NCI-H146 (cell line): ENCODE measurements around the gene INF2.
"Not testable (repeated sequence)": the region's sequence is repeated elsewhere in the genome, so short reads cannot be mapped to it uniquely, and the experiment has no call there.

Experiments used
- DNase-seq: peaks from one replicate; lab custom pipeline; 2025; lab: John Stamatoyannopoulos, UW

The INF2 gene

DNA sequence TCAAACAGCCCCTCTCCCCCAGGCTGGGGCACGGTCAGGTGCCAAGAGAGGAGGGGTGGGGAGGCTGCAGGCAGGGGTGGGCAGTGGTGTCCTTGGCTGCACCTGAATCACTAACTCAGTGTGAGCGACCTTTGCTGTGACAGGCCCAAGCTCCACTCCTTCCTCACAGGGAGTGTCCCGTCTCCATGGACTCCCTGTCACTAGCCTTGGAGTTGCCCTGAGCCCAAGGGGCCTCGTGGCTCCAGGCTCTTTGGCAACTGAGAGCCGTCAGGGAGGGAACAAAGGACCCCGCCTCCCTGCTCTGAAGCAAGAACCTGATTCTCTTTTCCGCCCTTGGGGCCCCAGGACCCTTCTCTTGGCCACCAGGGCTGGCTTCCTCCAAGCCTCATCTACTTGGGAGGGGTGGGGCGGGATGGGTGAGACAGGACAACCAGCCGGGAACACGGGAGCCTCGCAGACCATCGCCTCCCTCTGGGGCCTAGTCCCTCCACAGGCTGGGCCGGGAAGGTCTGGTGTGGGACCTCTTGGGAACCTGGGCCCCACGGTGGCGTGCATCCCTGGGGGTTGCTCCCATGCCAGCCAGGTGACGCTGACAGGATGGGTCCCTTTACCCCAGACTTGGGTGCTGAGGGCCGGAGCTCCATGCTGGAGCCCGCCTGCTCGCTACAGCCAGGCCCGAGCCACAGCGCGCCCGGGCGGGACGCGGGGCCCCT is 33.7 kb downstream of the INF2 start:
- no peak for DNase-seq

DNA sequence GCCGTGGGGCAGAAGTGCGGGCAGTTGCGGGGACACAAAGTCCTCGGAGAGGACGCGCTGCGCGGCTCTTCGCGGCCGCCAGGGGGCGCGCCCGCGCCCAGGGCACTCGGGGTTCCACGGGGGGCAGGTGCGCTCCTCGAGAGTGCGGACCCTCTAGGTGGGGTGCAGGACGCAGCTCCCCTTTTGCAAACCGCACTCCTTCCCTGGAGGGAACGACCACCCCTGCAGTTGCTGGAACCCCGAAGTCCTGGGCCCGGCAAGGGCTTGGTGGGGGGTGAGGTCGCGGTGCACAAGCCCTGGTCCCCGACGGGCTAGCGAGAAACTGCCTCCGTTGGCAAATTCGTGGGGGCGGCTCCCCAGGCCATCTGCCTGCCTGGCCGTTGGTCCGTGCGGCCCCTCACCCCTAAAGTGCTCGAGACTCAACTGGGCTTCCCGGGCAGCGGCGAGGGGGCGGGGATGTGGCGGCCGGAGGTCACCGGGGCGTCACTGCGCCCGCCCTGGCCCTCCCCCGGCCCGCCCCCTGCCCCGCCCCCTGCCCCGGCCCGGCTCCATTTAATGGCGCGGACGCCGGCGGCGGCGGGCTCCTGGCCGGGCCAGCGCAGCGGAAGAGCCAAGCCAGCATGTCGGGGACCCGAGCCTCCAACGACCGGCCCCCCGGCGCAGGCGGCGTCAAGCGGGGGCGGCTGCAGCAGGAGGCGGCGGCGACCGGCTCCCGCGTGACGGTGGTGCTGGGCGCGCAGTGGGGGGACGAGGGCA is 34.4 kb downstream of the INF2 start, which contains the start of gene ADSS1:
Gene ADSS1, plus strand, starts transcription at position 579 of the 756 bp plus-strand sequence. Its CDS starts 42 bp downstream, at position 621.
- peak; percentile 79 for DNase-seq

DNA sequence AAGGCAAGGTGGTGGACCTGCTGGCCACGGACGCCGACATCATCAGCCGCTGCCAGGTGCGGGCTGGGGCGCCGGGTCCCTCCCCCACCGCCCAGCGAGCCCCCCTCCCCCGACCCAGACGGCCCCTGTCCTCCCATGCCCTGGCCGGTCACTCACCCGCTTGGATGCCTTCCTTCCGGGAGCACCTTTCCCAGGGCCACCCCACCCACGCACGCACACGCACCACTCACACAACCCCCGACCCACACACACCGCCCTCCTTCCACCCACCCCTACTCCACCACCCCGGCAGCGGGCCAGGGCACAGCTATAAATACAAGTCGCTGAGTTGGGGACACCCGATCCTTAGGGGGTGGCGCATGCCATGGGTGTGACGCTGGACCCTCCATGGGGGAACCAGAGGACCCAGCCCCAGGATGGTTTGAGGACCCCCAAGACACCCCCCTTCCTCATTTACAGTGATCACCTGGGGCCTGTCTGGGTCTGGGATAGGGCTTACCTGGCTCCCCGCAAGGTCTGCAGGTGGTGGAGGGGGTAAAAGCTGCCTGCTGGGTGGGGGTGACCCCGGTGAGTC is 35.1 kb downstream of the INF2 start:
- peak; percentile 79 for DNase-seq

DNA sequence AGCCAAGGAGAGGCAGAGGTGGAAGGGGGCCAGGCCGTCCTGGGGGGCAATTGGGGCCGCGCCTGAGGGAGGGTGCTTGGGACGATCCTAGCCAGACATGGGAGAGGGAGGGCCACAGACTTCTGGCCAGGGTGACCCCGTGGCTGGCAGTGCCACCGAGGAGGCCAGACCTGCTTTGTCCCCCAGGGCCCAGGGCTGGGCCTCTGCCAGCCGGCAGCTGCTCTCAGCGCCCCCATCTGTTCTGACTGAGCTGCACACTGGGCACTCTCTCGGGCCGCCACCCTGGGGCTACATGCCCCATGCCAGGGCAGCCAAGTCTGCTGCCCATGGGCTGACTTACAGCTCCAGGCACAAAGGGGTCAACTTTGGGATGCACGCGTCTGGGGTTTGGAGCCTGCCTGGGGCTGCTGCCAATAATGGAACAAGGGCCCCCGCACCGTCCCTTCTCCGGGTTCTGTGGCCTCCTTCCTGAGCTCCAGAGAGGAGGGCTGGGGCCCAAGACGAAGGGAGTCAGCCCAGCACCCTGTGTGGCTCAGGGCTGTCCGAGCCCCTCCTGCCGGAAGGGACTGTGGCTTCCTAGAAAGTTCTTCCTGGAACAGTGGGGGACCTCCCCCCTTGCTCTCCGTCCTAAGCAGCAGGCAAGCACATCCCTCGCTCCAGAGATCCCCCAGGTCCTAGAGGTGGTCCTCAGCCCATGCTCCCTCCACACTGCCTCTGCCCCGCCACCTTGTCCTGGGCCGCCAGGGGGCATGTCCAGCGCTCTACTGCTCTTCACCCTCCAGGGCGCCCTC is 35.8 kb downstream of the INF2 start:
- no peak for DNase-seq

DNA sequence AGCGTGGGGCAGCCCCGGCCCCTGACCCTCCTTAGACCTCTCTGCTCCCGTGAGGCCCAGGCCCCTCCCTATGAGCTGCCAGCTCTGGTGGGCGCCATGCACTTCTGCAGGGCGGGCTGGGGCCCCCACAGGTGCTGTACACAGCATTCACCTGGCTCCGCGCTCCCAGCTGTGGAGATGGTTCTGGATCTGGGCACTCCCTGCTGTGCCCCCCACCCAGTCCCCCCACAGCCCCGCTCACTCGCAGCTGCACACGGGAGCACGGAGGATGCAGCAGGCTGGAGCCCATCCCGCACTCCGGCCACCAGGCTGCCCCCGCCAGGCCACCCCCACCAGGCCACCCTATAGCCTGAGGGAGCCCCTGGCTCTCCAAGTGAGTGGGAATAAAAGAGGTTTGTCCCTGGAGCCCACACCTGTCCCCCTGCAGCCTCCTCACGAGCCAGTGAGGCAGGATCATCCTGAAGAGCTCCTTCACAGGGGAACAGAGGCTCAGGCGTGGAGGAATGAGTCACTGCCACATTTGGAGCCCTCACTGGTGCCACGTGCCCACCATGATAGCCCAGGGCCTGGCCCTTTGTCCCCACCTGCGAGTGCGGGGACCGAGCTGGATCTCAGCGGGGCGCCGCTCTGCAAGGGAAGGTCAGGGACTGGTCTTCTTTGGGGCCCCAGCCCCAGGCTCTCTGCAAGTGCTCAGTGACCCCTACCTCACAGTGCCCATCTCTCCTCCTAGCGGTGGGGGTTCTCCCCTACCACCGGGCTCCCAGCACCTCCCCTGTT is 36.5 kb downstream of the INF2 start:
- DNase-seq, result no peak

DNA sequence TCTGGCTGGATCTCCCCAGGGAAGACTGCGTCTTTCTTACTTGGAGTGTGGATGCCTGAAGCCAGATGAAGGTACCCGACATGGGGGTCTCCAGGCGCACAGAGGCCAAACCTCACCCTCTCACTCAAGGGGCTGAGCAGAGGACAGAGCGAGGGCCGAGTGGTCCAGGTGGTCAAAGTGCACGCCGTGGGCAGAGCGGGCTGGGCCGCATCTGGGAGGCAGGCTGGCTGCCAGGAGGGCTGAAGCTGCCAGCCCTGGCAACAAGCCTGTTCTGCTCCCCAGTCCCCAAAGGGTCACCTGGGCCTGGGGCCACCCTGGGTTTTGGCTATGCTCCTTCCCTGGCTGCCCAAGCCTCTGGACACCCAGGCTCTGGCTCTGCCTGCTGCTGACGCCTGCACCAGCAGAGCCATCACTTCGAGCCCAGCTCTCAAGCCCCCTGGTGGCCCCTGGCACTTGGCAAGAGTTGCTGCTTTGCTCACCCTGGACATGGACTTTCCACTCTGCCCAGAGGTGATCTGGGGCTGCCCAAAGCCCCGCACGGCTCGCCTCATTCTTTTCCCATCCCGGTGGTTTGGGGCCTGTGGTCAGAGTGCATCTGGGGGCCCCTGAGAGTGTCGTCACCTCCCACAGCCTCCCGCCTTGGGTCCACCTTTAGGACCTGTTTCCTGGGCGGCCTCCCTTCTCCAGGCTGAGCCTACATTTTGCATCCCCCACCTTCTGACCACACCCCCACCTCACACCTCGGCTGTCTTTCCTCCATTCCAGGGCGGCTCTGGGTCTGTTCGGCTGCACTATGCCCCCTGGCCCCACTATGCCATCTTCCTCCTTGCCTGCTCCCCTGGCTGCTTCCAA is 37.4 kb downstream of the INF2 start:
- DNase-seq, result no peak

DNA sequence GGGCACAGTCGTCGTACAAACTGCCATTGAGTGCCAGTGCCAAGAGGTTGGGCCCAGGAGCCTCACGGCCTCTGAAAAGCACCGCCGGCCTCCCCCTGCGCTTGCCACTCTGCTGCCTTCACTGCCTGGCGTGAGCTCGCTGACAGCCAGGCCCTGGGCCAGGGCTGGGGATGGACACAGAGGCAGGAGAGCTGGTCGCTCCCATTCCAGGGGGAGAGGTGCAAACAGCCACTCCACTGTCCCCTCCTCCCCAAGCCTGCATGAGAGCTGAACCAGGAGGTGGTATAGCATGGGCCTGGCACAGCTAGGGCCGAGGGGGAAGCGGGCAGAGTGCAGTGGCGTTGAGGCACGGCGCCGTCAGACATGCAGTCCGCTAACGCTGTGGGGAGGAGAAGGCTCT is 39.2 kb downstream of the INF2 start:
- no peak for DNase-seq

DNA sequence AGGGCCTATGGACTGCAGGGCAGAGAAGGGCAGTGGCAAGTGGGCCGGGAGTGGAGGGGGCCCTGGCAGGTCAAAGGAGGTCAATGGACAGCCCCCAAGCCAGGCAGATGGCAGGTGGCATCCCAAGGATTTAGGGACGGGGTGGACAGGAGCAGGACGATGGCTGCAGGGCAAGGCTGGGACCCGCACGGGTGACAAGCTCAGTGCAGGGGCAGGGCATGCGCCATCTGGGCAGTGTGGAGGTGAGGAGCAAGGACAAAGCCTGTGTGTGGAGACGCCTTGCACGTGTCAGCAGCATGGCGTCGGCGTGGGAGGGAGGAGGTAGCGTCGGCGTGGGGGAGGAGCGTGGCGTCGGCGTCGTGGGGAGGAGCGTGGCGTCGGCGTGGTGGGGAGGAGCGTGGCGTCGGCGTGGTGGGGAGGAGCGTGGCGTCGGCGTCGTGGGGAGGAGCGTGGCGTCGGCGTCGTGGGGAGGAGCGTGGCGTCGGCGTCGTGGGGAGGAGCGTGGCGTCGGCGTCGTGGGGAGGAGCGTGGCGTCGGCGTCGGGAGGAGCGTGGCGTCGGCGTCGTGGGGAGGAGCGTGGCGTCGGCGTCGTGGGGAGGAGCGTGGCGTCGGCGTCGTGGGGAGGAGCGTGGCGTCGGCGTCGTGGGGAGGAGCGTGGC is 39.9 kb downstream of the INF2 start:
- not testable (repeated sequence) for DNase-seq

DNA sequence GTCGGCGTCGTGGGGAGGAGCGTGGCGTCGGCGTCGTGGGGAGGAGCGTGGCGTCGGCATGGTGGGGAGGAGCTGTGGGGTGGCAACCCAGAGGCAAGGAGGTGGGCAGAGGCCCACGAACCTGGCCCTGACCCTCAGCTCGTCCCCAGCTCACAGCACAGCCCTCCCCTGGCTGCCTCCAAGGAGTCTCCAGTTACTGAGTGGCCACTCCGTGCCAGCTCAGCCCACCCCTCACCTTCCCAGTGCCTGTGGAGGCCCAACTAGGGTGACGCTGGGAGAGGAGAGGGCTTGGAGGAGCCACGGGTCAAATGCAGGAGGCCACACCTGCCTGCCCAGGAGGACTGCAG is 40.4 kb downstream of the INF2 start:
- no peak for DNase-seq

DNA sequence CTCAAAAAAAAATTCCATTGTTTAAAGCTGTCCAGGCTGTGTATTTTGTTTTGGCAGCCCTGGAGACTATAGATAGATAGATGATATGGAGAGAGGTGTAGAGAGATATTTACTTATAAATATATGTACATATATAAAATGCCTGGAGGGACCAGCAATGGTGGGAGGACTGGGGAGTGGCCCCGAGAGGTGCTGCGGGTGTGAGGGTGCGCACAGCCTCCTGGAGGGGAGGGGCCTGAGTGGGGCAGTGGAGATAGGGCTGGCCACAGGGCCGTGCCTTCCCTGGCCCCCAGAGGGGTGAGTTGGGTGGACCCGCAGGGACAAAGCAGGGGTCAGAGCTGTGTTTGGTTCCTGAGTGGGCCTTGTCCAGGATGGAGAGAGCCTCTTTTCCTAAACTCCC is 41.1 kb downstream of the INF2 start:
- DNase-seq, result no peak

DNA sequence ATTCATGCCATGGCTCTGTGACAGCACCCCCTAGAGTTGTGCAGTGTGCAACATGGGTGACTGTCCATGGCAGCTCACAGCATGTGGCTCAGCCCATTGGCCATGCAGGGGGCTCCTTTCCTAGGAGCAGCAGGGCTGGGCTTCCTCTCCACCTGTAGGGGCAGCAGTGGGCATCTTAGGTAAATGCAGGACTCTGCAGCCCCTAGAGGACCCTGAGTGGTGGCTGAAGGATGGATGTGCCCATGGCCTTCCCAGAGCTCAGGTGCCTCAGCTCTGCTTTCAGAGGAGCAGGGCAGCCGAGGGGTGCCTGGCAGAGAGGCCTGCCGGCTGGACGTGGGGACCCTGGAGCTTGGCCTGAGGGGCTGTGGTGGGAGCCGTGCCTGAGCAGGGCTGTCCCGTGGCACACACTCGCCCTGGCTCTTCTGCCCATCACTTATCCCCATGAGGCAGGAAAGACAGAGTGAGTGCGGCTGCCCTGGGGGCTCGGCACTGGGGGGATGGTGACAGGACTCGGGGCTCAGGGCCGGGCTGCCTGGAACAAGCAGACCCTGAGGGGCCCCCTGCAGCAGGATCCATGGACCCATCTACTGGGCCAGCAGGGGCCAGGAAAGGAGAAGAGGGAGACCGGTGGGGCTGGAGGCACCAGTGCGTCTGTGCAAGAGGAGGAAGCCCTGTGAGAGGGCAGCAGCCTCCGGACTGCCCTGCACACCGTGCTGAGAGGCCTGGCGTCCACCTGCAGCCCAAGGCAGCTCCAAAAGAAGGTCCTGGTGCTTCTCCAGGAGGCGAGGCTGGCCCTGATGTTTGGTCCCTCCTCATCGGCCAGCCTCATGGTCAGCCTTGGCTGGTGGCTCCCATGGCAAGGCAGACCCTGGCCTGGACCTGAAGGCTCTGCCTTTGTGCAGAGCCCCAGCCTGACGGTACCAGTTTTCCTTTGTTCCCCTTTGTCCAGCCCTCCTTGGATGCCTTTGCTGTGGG is 42.2 kb downstream of the INF2 start:
- DNase-seq, result peak; percentile 52

DNA sequence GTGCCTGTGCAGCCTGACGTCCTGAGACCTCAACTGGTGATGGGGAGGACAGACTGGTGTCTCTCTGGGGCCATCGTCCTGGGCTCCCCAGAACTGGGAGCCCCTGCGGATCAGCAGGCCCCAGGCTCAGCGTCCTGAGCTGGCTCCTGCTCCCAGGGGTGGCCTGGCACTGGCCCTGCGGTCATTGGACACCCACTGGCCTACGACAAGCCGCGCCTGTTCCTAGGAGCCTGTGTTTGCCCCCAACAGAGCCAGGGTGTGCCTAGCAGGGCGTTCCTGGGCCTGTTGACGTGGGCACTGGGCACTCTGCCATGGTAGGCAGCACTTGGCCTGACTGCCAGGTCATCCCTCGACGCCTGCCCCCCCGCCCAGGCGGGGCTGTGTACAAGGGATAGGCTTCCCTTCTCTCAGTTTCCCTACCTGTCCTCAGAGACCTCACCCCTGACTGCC is 43.0 kb downstream of the INF2 start:
- DNase-seq, result no peak

DNA sequence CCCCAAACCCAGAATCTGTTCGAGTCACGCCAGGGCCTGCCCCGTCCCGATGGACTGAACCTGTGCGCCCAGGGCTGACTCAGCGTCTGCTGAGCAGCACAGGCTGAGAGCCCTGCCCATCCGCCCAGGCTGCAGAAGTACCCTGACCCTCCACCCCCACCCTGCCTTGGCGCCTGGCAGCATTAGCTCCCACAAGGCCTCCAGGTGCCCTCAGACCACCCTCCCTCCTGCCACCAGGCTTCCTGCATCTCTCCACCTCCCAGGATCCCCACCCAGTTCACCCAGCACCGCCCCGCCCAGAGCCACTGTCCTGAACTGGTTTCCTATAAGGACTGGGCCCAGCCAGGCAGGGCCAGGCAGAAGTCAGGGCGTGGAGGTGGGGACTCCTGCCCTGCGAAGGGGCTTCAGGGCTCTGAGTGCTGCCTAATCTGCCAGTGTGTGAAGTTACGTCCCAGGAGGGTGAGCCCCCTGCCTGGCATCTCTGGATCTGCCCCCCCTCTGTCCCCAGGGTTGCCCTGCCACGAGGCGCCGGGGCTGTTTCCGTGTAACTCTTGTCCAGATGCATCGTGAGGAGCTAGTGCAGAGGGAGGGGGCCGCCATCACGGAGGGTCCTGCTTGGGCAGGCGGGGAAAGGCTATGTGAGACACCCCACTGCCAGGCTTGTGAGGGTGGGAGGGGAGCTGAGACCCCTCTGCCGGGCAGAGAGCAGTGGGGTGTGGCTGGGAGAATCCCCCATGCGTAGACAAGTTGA is 43.7 kb downstream of the INF2 start:
- no peak for DNase-seq

DNA sequence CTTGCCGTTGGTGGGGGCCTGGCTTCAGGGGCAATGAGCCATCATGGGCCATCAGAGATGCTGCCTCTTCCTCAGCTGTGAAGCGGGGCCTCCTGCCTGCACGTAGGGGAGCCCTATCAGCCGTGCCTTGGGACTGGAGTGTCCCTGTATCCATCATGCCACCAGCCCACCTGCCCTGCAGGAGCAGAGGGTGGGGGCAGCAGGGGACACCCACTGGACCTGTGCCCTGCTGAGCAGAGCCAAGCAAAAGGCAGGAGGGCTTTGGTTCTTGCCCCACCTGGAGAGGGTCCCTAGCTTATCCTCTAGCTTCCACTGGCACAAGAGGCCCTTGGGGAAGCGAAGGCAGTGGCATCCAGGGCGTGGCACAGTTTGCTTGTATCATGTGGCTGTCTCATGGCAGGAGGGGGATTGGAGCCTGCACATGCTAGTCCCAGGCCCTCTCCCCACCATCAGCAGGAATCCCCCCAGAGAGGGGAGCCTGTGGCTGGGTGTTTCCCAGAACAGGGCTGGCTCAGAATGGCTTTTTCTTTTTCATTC is 44.7 kb downstream of the INF2 start:
- DNase-seq, result no peak

DNA sequence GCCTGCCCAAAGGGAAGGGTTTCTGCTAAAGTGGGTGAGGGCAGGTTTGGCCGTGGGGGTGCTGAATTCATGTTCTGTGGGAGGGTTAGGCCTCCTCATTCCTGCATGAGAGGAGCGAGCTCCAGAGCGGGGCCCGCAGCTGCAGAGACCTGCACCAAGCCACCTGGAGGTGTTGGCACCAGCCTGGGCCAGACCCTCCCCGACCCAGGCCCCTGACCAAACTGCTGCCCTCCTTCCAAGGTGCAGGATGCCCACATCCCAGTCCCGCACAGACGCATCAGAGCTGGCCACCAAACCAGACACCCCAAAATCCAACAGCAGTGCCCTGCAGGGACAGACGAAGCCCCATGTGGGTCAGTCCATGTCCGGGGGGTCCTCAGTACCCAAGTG is 45.2 kb downstream of the INF2 start:
- no peak for DNase-seq

DNA sequence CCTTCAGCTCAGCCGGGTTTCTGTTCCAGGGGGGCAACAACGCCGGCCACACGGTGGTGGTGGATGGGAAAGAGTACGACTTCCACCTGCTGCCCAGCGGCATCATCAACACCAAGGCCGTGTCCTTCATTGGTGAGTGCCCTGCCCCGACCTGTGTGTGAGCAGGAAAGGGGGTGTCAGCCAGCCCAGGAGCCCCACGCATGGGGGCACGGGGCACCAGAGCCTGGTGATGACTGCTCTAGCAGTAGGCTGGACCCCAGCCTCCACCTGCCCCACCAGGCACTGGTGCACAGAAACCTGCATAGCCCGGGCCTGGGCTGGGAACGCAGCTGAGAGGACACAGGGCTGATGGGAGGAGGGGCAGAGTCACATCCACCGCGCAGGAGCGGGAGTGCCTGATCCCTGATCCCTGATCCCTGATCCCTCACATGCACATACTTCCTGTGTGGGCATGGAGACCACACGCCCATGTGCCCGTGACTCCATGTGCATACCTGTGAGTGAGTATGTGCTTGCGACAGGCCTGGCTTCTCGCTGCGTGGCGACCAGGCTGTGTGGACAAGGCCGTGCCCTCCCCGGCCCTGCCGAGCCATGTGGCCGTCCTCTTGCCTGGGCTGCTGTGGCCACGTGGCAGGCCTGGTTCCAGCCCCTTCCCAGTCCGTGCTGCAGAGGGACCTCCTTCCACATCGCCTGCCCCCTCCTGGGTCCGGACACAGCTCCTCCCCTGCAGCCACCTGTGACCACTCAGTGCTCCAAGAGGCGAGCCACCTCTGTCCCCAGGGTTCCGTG is 45.8 kb downstream of the INF2 start:
- no peak for DNase-seq
